GM10266 (cell line): ENCODE data around the gene USPL1.
"Not testable (repeated sequence)": the region's sequence is repeated elsewhere in the genome, so short reads cannot be mapped to it uniquely, and the experiment has no call there.

Source experiments
- DNase-seq: peaks from one replicate; pipeline ENCODE4 v3.0.0; 2012; ENCODE audit errors: extremely low spot score
- CTCF ChIP-seq: IDR thresholded peaks from 2 replicates; pipeline ENCODE4 v1.5.1; 2012; ENCODE audit warnings: mild to moderate bottlenecking, low read depth; ENCODE audit not compliant: control insufficient read depth, insufficient read depth; ENCODE audit errors: missing control alignments

USPL1 gene

GRCh38 chr13:30624630-30625029, 6.9 kb downstream of the USPL1 start:
- no peak for DNase-seq
- no peak for TF ChIP-seq CTCF

GRCh38 chr13:30629527-30629926, 11.8 kb downstream of the USPL1 start:
- no peak for TF ChIP-seq CTCF
- DNase-seq = no peak

GRCh38 chr13:30633861-30634260, 16.1 kb downstream of the USPL1 start:
- TF ChIP-seq CTCF = no peak
- DNase-seq = no peak

- TF ChIP-seq CTCF = no peak
- no peak for DNase-seq
Observed at GRCh38 chr13:30634838-30635237, 17.1 kb downstream of the USPL1 start.

GRCh38 chr13:30638301-30638700, 20.6 kb downstream of the USPL1 start:
- TF ChIP-seq CTCF = no peak
- DNase-seq = no peak

- DNase-seq = no peak
- no peak for TF ChIP-seq CTCF
Observed at GRCh38 chr13:30639671-30640070, 22.0 kb downstream of the USPL1 start.

GRCh38 chr13:30641173-30641572, 23.5 kb downstream of the USPL1 start:
- DNase-seq = not testable (repeated sequence)

GRCh38 chr13:30645629-30646028, 27.9 kb downstream of the USPL1 start:
- no peak for DNase-seq
- no peak for TF ChIP-seq CTCF
